IPS-15b (cell line): ENCODE results near the gene NFKBIA.
"Not testable (repeated sequence)": the region's sequence is repeated elsewhere in the genome, so short reads cannot be mapped to it uniquely, and the experiment has no call there.

ENCODE experiments used
- H3K27me3 ChIP-seq: one replicate; pipeline ENCODE4 v1.6.1; 2013; ENCODE audit warnings: low read length; ENCODE audit not compliant: control insufficient read depth, insufficient read depth
- H3K36me3 ChIP-seq: one replicate; pipeline ENCODE4 v1.6.1; 2013; ENCODE audit warnings: low read length; ENCODE audit not compliant: control insufficient read depth, insufficient read depth
- H3K4me1 ChIP-seq: one replicate; pipeline ENCODE4 v1.6.1; 2013; ENCODE audit warnings: mild to moderate bottlenecking, low read length; ENCODE audit not compliant: control insufficient read depth, insufficient read depth
- H3K4me3 ChIP-seq: one replicate; pipeline ENCODE4 v1.5.1; 2013; ENCODE audit warnings: low read depth, low read length
- H3K9ac ChIP-seq: one replicate; pipeline ENCODE4 v1.6.1; 2013; ENCODE audit warnings: low read depth, mild to moderate bottlenecking, low read length
- H3K9me3 ChIP-seq: one replicate; pipeline ENCODE4 v1.6.1; 2013; ENCODE audit warnings: mild to moderate bottlenecking, low read length; ENCODE audit not compliant: control insufficient read depth, insufficient read depth

The NFKBIA gene, protein sequence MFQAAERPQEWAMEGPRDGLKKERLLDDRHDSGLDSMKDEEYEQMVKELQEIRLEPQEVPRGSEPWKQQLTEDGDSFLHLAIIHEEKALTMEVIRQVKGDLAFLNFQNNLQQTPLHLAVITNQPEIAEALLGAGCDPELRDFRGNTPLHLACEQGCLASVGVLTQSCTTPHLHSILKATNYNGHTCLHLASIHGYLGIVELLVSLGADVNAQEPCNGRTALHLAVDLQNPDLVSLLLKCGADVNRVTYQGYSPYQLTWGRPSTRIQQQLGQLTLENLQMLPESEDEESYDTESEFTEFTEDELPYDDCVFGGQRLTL

DNA sequence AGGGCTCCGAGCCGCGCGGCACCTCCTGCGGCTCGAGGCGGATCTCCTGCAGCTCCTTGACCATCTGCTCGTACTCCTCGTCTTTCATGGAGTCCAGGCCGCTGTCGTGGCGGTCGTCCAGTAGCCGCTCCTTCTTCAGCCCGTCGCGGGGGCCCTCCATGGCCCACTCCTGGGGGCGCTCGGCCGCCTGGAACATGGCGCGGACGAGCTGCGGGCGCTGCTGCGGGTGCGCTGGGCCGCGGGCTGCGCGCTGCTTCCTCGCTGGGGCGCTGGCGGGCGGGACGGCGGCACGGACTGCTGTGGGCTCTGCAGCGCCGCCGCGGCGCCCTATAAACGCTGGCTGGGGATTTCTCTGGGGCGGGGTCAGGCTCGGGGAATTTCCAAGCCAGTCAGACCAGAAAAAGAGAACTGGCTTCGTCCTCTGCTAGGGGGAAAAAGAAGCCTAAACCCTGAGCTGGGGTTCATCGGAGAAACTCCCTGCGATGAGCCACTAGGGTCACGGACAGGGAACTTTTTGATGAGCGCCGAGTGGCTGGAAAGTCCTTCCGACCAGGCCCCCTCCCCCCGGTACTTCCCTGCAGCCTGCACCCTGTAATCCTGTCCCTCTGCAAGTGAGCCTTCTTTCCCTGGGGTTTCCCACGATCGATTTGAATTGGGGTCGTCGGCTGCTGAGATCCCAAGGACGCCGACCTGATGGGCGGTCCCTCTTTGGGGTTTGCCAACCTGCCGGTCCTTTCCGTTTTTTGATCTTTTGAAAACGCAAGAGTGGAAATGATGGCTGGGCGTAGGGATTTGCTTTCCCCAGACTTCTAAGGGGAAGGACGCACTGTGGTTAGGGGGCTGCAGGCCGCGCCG lies at the start of gene NFKBIA:
Gene NFKBIA, minus strand, starts transcription at position 301 of the 855 bp plus-strand sequence. Its CDS starts 105 bp downstream, at position 196.
- no peaks in the 10 kb centered on the region for H3K27me3 ChIP-seq
- H3K4me1 ChIP-seq: peaks cover 15% of the 10 kb centered on the region

DNA sequence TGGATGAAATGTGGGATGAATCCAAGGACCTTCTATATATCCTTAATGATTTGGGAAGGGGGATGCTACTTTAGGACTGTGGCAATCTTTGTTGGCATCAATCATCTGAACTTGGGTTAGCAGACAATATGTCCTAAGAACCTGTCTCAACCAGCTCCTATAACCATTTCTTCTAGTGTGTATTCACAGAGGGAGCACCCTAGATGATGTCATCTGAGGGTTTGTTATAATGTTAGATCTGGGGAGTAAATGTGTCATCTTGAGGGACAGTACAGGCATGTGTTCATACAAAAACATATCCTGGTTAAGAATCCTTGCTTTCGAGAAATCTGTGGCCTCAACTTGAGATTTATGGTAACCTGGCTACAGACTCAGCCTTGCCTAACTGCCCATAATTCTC lies 41.9 kb upstream of the NFKBIA start:
- Histone ChIP-seq H3K4me3 (no peak overlapping the region), H3K4me1 (no peaks in the 10 kb centered on the region), H3K9me3 (no peaks in the 10 kb centered on the region), H3K36me3 (no peaks in the 10 kb centered on the region), H3K27me3 (no peaks in the 10 kb centered on the region), H3K9ac (no peak overlapping the region)

More for the DNA sequence above, at the start of gene NFKBIA:
- H3K36me3 ChIP-seq: peaks cover 25% of the 10 kb centered on the region
- H3K9me3 ChIP-seq: no peaks in the 10 kb centered on the region
- peak within 1 kb of the TSS; percentile 82 for H3K9ac ChIP-seq
- H3K4me3 ChIP-seq: peak within 1 kb of the TSS; percentile 65

DNA sequence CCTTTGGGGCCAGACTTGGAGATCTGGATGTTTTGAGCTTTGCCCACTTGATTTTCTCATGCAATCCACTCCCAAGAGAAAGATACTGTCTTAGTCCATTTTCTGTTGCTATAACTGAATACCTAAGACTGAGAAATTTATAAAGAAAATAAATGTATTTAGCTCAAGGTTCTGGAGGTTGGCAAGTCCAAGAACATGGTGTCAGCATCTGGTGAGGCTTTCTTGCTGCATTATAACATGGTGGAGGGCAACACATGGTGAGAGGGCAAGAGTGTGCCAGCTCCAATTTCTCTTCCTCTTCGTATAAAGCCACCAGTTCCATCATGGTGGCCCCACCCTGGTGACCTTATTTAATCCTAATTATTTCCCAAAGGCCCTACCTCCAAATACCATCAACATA lies 39.6 kb upstream of the NFKBIA start:
- Histone ChIP-seq H3K9me3 (no peaks in the 10 kb centered on the region), H3K36me3 (no peaks in the 10 kb centered on the region), H3K4me3 (no peak overlapping the region), H3K27me3 (no peaks in the 10 kb centered on the region), H3K4me1 (no peaks in the 10 kb centered on the region), H3K9ac (no peak overlapping the region)

DNA sequence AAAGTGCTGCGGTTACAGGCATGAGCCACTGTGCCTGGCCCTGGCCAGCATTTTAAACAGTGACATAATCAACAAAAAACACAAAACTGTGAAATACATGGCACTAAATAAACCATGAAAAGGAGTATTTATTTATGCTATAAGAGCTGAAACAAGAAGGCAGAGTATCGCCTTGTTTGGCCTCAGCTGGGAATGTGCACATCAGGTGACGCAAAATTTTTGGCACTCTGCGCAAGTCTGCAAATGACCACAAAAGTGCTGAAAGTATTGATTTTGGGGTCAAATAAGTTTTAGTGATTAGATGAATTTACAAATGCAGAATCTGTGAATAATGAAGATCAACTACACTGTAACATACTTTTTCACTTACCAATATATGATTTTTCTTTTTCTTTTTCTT lies 36.6 kb upstream of the NFKBIA start:
- Histone ChIP-seq H3K36me3 (no peaks in the 10 kb centered on the region), H3K4me1 (no peaks in the 10 kb centered on the region), H3K27me3 (no peaks in the 10 kb centered on the region), H3K9ac (no peak overlapping the region), H3K9me3 (no peaks in the 10 kb centered on the region), H3K4me3 (no peak overlapping the region)

DNA sequence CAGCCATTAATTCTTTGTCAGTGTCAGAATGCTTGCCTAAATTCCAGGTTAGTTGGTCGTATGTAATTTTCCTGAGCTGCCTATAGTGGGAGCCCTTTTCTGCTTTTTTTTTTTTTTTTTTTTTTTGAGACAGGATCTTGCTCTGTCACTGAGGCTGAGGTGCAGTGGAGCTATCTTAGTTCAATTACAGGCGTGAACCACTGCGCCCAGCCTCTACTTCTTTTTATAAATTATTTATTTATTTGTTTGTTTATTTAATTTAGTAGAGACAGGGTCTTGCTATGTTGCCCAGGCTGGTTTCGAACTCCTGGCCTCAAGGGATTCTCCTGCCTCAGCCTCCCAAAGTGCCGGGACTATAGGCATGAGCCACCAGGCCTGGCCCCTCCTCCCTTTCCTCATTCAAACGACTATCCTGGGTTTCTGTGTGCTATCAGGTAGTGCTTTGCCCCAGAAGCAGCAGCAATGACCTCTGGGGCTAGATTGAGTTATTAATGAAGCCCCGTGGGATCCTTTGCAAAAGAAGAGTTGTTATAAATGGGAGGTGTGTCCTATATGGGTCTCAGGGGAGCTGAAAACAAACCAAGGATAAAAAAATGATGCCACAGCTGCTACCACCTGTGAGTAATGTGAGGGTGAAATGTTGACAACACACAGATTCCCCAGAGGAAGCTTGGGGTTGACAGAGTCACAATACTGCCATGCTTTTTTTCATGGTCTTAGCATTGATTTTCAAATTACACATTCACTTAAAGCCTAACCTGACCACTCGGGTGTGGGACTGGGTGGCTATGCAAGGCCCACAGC lies 34.6 kb upstream of the NFKBIA start:
- Histone ChIP-seq H3K36me3 (no peaks in the 10 kb centered on the region), H3K9ac (no peak overlapping the region), H3K9me3 (no peaks in the 10 kb centered on the region), H3K4me3 (no peak overlapping the region), H3K4me1 (no peaks in the 10 kb centered on the region), H3K27me3 (no peaks in the 10 kb centered on the region)

DNA sequence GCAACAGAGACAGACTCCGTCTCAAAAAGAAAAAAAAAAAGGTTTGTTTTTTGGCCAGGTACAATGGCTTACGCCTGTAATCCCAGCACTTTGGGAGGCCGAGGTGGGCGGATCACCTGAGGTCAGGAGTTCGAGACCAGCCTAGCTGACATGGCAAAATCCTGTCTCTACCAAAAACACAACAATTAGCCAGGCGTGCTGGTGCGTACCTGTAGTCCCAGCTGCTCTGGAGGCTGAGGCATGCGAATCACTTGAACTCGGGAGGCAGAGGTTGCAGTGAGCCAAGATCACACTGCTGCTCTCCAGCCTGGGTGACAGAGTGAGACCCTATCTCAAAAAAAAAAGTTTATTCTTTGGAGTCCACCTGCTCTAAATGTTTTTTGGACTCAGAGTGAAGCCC lies 33.9 kb upstream of the NFKBIA start:
- not testable (repeated sequence) for H3K9ac ChIP-seq, H3K4me3 ChIP-seq, H3K27me3 ChIP-seq, H3K36me3 ChIP-seq, H3K4me1 ChIP-seq, H3K9me3 ChIP-seq

DNA sequence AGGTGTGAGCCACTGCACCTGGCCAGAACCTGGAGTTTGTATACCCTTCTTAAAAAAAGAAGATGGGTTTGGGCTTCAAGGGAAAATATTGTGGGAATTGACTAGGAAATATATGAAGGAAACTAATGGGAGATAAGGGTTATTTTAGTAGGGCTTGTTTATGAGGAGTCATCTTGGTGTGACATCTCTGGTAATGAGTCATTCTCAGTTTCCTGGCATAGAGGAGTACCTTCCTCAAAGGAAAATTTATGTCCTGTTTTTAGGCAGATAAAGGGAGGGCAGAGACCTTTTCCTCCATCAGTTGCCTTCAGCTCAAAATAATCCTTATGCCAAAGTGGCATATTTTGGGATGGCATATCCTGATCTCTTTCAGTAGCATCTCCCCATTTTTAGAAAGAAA lies 30.6 kb upstream of the NFKBIA start:
- Histone ChIP-seq H3K27me3 (no peaks in the 10 kb centered on the region), H3K4me3 (no peak overlapping the region), H3K4me1 (no peaks in the 10 kb centered on the region), H3K9ac (no peak overlapping the region), H3K9me3 (no peaks in the 10 kb centered on the region), H3K36me3 (no peaks in the 10 kb centered on the region)

DNA sequence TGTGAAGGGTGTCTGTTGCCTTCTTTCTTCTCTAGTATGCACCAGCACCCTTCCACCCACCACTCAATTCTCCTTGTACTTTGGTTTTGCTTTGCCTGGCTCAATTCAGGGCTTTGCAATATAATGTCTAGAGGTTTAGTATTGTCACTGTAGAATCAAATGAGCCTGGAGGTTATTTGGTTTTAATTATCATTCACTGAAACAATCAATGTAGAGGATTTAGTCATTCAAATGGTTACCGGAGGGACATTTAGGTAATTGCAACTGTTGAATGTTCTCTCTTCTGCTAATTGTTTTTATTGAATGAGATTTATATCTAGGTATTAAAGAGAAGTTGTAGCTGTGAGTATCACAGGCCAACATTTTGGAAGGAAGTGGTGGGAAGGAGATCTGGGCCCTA lies 29.3 kb upstream of the NFKBIA start:
- no peaks in the 10 kb centered on the region for H3K4me1 ChIP-seq
- H3K36me3 ChIP-seq: no peaks in the 10 kb centered on the region
- no peaks in the 10 kb centered on the region for H3K27me3 ChIP-seq
- no peak overlapping the region for H3K9ac ChIP-seq
- no peak overlapping the region for H3K4me3 ChIP-seq
- no peaks in the 10 kb centered on the region for H3K9me3 ChIP-seq

DNA sequence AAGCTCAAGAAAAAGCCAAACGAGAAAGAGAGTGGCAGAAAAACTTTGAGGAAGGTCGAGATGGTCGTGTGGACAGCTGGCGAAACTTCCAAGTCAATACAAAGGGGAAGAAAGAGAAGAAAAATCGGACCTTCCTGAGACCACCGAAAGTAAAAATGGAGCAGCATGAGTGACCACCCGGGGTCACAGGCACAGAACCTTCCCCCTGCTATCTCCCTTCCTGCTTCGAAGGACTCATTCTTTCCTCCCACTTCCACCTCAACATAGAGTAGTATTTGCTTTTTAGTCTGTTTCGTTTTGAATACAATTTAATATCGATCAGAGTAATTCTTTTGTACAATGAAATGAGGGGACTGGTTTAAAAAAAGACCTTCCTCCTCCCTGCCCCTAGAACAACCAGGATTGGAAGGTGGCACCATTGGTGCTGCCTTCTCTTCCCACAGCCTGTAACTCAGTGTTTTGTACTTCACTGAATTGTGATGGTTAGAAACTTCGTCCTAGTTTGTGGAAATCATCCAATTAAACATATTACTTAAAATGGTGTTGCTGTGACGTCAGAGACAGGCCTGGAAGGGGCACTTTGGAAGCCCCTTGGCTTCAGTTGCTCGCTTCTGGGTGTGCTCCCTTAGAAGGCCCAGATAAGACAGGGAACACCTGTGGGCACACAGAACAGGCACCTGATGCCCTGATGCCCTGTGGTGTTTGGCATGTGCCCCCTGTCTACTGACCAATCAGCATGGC lies 26.1 kb upstream of the NFKBIA start:
- Histone ChIP-seq H3K9ac (no peak overlapping the region), H3K27me3 (no peaks in the 10 kb centered on the region), H3K4me3 (no peak overlapping the region), H3K9me3 (no peaks in the 10 kb centered on the region), H3K4me1 (no peaks in the 10 kb centered on the region), H3K36me3 (no peaks in the 10 kb centered on the region)

DNA sequence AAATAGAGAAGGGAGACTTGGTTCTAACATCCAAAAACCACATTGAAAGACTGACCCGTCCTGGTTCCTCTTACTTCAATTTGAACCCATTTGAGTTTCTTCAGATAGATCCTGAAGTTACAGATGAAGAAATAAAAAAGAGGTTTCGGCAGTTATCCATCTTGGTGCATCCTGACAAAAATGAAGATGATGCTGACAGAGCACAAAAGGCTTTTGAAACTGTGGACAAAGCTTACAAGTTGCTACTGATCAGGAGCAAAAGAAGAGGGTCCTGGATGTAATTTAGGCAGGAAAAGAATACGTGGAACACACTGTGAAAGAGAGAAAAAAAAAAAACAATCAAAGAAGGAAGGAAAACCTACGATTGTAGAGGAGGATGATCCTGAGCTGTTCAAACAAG lies 25.4 kb upstream of the NFKBIA start:
- Histone ChIP-seq H3K4me3 (no peak overlapping the region), H3K4me1 (no peaks in the 10 kb centered on the region), H3K27me3 (no peaks in the 10 kb centered on the region), H3K9me3 (no peaks in the 10 kb centered on the region), H3K36me3 (no peaks in the 10 kb centered on the region), H3K9ac (no peak overlapping the region)

DNA sequence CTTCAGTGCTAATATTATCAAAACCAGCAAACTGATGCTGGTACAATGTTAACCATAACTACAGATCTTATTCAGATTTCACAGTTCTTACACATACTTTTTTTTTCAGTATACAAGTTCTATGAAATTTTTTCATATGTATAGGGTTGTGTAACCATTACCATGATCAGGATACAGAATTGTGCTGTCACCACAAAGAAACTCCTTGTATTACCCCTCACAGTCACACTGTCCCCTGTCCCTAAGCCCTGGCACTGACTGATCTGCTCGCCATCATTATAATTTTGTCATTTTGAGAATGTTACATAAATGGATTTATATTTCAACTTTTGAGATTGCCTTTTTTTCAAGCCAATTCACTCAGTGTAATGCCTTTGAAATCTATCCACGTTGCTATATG lies 21.3 kb upstream of the NFKBIA start:
- Histone ChIP-seq H3K4me3 (no peak overlapping the region), H3K9me3 (no peaks in the 10 kb centered on the region), H3K27me3 (no peaks in the 10 kb centered on the region), H3K36me3 (no peaks in the 10 kb centered on the region), H3K4me1 (no peaks in the 10 kb centered on the region), H3K9ac (no peak overlapping the region)
